ENCODE results near the gene VSTM4.

- TF ChIP-seq, protein P1, sequence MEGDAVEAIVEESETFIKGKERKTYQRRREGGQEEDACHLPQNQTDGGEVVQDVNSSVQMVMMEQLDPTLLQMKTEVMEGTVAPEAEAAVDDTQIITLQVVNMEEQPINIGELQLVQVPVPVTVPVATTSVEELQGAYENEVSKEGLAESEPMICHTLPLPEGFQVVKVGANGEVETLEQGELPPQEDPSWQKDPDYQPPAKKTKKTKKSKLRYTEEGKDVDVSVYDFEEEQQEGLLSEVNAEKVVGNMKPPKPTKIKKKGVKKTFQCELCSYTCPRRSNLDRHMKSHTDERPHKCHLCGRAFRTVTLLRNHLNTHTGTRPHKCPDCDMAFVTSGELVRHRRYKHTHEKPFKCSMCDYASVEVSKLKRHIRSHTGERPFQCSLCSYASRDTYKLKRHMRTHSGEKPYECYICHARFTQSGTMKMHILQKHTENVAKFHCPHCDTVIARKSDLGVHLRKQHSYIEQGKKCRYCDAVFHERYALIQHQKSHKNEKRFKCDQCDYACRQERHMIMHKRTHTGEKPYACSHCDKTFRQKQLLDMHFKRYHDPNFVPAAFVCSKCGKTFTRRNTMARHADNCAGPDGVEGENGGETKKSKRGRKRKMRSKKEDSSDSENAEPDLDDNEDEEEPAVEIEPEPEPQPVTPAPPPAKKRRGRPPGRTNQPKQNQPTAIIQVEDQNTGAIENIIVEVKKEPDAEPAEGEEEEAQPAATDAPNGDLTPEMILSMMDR (IDR thresholded peaks at IDR 0.05), result no peak
- no peak for TF ChIP-seq POLR2A (IDR thresholded peaks at IDR 0.05)
- no peak for TF ChIP-seq POLR2AphosphoS5 (IDR thresholded peaks at IDR 0.05)
These were observed 45.5 kb upstream of the VSTM4 start for GRCh38 chr10:49160814-49161213.
